ENCODE measurements around the gene CSH2. TPM values are rescaled to one million over a fixed set of nuclear protein-coding genes. Genes with fewer than 3 reads are reported as not detected.
"Not testable (repeated sequence)": the region's sequence is repeated elsewhere in the genome, so short reads cannot be mapped to it uniquely, and the experiment has no call there.

Gene CSH2
- total RNA-seq, 2 donors from 2014 or later: not detected

GRCh38 chr17:63910096-63910495 lies 36.6 kb upstream of the CSH2 start:
- no peaks in the 10 kb centered on the region for H3K9me3 ChIP-seq
- no peak overlapping the region for H3K27ac ChIP-seq
- H3K27me3 ChIP-seq: no peaks in the 10 kb centered on the region
- no peaks in the 10 kb centered on the region for H3K36me3 ChIP-seq
- H3K4me1 ChIP-seq: no peaks in the 10 kb centered on the region
- no peak for DNase-seq
- TF ChIP-seq, protein P1, sequence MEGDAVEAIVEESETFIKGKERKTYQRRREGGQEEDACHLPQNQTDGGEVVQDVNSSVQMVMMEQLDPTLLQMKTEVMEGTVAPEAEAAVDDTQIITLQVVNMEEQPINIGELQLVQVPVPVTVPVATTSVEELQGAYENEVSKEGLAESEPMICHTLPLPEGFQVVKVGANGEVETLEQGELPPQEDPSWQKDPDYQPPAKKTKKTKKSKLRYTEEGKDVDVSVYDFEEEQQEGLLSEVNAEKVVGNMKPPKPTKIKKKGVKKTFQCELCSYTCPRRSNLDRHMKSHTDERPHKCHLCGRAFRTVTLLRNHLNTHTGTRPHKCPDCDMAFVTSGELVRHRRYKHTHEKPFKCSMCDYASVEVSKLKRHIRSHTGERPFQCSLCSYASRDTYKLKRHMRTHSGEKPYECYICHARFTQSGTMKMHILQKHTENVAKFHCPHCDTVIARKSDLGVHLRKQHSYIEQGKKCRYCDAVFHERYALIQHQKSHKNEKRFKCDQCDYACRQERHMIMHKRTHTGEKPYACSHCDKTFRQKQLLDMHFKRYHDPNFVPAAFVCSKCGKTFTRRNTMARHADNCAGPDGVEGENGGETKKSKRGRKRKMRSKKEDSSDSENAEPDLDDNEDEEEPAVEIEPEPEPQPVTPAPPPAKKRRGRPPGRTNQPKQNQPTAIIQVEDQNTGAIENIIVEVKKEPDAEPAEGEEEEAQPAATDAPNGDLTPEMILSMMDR (IDR thresholded peaks at IDR 0.05): no peak
- no peak overlapping the region for H3K4me3 ChIP-seq
- no peak overlapping the region for H3K9ac ChIP-seq (ENCODE audit: low read depth in 2 of 2, low read length in 2 of 2)
- intact Hi-C loops (cut with DNase I): loop anchor here (10.0 kb wide), 3 partner anchors 115 to 375 kb away; partner anchors contain the start of genes ERN1 and ICAM2

- H3K9ac ChIP-seq (ENCODE audit: low read depth in 2 of 2, low read length in 2 of 2); H3K4me3 ChIP-seq; H3K4me1 ChIP-seq; H3K27ac ChIP-seq; H3K27me3 ChIP-seq; DNase-seq; H3K36me3 ChIP-seq; H3K9me3 ChIP-seq; intact Hi-C loops (cut with DNase I): not testable (repeated sequence)
These were observed 36.1 kb upstream of the CSH2 start for GRCh38 chr17:63909586-63909985.

GRCh38 chr17:63907161-63907778 lies 33.8 kb upstream of the CSH2 start:
- H3K9me3 ChIP-seq; H3K36me3 ChIP-seq; DNase-seq; H3K27ac ChIP-seq; intact Hi-C loops (cut with DNase I); H3K9ac ChIP-seq (ENCODE audit: low read depth in 2 of 2, low read length in 2 of 2); H3K4me1 ChIP-seq; H3K4me3 ChIP-seq; H3K27me3 ChIP-seq: not testable (repeated sequence)

- DNase-seq; H3K9ac ChIP-seq (ENCODE audit: low read depth in 2 of 2, low read length in 2 of 2); H3K27me3 ChIP-seq; H3K4me3 ChIP-seq; H3K4me1 ChIP-seq; H3K27ac ChIP-seq; H3K9me3 ChIP-seq; H3K36me3 ChIP-seq; intact Hi-C loops (cut with DNase I): not testable (repeated sequence)
These were observed 31.3 kb upstream of the CSH2 start for GRCh38 chr17:63904796-63905195.

DNA sequence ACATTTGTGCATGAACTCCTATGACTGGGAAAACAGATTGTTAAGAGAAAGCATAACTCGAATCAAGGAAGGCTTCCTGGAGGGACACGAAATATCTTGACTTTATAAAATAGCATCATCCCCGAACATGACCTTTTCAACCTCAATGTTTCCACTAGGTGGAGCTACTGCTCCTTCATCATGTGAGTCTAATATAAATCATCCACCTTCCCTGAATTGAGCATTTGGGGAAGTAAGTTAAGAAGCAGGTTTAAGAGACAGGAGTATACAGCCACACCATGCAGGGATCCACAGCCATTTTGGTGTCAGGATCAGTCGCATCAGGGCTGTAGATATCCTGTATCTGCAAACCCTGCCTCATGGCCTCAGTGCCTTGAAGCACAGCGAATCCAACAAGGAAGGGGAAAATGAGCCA lies 30.3 kb upstream of the CSH2 start:
- intact Hi-C loops (cut with DNase I); H3K9me3 ChIP-seq; H3K27ac ChIP-seq; H3K4me1 ChIP-seq; H3K4me3 ChIP-seq; H3K27me3 ChIP-seq; DNase-seq; H3K36me3 ChIP-seq; H3K9ac ChIP-seq (ENCODE audit: low read depth in 2 of 2, low read length in 2 of 2): not testable (repeated sequence)
- TF ChIP-seq, protein P1 (IDR thresholded peaks at IDR 0.05): peak; percentile 35

DNA sequence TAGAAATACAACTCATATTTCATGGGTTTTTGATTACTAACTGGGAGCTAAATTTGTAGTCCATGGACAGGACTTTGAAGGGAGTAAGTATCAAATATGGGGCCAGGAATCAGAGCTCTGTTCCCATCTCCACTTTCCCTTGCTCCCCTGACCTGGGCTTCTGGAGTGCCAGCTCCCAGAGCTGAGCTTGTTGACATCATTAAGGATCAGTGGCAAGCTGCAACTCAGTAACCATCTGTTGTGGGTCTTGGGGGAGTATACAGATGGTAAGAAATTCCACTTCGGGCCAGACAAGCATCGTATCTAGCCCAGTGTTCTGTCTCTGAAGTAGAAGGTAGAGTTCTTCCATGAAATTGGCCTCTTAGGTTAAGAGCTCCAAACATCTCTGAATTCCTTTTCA lies 28.5 kb upstream of the CSH2 start:
- H3K36me3 ChIP-seq; DNase-seq; H3K9me3 ChIP-seq; H3K4me1 ChIP-seq; intact Hi-C loops (cut with DNase I); H3K9ac ChIP-seq (ENCODE audit: low read depth in 2 of 2, low read length in 2 of 2); H3K27ac ChIP-seq; H3K4me3 ChIP-seq; H3K27me3 ChIP-seq: not testable (repeated sequence)

- H3K9ac ChIP-seq (ENCODE audit: low read depth in 2 of 2, low read length in 2 of 2); intact Hi-C loops (cut with DNase I); H3K27ac ChIP-seq; H3K36me3 ChIP-seq; DNase-seq; H3K9me3 ChIP-seq; H3K27me3 ChIP-seq; H3K4me3 ChIP-seq; H3K4me1 ChIP-seq: not testable (repeated sequence)
These were observed 25.7 kb upstream of the CSH2 start for GRCh38 chr17:63898899-63899798.

GRCh38 chr17:63896524-63897354 lies 23.3 kb upstream of the CSH2 start, which contains the start of gene CSH1:
CSH1 (minus strand) TSS chr17:63896574; CDS start chr17:63896511, 63 bp downstream.
- H3K27ac ChIP-seq; H3K9me3 ChIP-seq; H3K4me3 ChIP-seq; intact Hi-C loops (cut with DNase I); H3K36me3 ChIP-seq; H3K4me1 ChIP-seq; DNase-seq; H3K9ac ChIP-seq (ENCODE audit: low read depth in 2 of 2, low read length in 2 of 2); H3K27me3 ChIP-seq: not testable (repeated sequence)

DNA sequence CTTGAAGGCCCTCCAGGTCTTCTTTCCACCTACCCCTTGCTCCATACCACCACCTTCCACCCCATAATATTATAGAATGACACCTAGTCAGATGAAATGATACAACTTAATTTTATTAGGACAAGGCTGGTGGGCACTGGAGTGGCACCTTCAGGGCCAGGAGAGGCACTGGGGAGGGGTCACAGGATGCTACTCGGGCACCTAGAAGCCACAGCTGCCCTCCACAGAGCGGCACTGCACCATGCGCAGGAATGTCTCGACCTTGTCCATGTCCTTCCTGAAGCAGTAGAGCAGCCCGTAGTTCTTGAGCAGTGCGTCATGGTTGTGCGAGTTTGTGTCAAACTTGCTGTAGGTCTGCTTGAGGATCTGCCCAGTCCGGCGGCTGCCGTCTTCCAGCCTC lies 21.3 kb upstream of the CSH2 start:
- H3K9ac ChIP-seq (ENCODE audit: low read depth in 2 of 2, low read length in 2 of 2); H3K36me3 ChIP-seq; intact Hi-C loops (cut with DNase I); H3K9me3 ChIP-seq; H3K4me3 ChIP-seq; H3K27ac ChIP-seq; H3K27me3 ChIP-seq; DNase-seq; H3K4me1 ChIP-seq: not testable (repeated sequence)

DNA sequence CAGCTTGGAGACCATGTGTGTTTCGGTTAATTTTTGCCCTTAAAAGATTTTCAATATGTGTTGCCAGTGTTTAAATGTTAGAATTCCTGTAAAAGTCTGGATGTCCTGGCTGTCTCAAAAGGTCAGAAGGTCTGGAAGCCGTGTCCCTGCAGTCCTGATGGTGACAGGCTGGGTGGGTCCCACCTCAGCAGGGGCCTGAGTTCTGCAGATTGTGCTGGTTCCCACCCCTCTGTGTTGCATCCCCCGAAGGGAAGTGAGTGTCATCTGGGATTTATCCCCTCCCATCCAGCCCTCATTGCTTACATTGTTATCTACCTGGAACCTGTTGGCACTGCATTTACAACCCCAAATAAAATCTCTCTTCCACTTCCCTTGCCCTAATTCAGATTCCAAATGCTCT lies 20.5 kb upstream of the CSH2 start:
- intact Hi-C loops (cut with DNase I); H3K27me3 ChIP-seq; H3K9ac ChIP-seq (ENCODE audit: low read depth in 2 of 2, low read length in 2 of 2); H3K36me3 ChIP-seq; H3K4me3 ChIP-seq; H3K4me1 ChIP-seq; H3K9me3 ChIP-seq; DNase-seq; H3K27ac ChIP-seq: not testable (repeated sequence)
